Hippocampal formation (tissue), 2 donors: ENCODE data around the gene ENTPD5.
"Not testable (repeated sequence)": the region's sequence is repeated elsewhere in the genome, so short reads cannot be mapped to it uniquely, and the experiment has no call there.

Experiments
- DNase-seq, 2 donors: peaks; one replicate each; lab custom pipeline; 2025; lab: John Stamatoyannopoulos, UW

ENTPD5 gene

GRCh38 chr14:74005664-74006063 lies 13.4 kb downstream of the ENTPD5 start:
- DNase-seq = not testable (repeated sequence)

- DNase-seq = no peak
These were observed 20.4 kb downstream of the ENTPD5 start for GRCh38 chr14:73998726-73999125.

GRCh38 chr14:73997944-73998447 lies 21.1 kb downstream of the ENTPD5 start:
- no peak for DNase-seq

GRCh38 chr14:73997108-73997943 lies 21.8 kb downstream of the ENTPD5 start:
- no peak for DNase-seq

GRCh38 chr14:73996731-73997107 lies 22.4 kb downstream of the ENTPD5 start:
- DNase-seq = no peak

GRCh38 chr14:73995977-73996378 lies 23.1 kb downstream of the ENTPD5 start:
- no peak for DNase-seq

GRCh38 chr14:73994926-73995325 lies 24.2 kb downstream of the ENTPD5 start:
- DNase-seq = not testable (repeated sequence)

GRCh38 chr14:73991092-73991491 lies 28.0 kb downstream of the ENTPD5 start:
- DNase-seq = no peak

GRCh38 chr14:73988656-73989055 lies 30.4 kb downstream of the ENTPD5 start:
- not testable (repeated sequence) for DNase-seq

GRCh38 chr14:73988065-73988464 lies 31.0 kb downstream of the ENTPD5 start:
- DNase-seq = no peak

GRCh38 chr14:73977896-73978295 lies 41.2 kb downstream of the ENTPD5 start:
- no peak for DNase-seq

GRCh38 chr14:73976125-73976524 lies 43.0 kb downstream of the ENTPD5 start:
- no peak for DNase-seq

GRCh38 chr14:73973497-73973896 lies 45.6 kb downstream of the ENTPD5 start:
- no peak for DNase-seq

GRCh38 chr14:73968885-73969284 lies 50.2 kb downstream of the ENTPD5 start:
- DNase-seq = no peak

GRCh38 chr14:73965216-73965615 lies 53.9 kb downstream of the ENTPD5 start:
- no peak for DNase-seq

- DNase-seq = no peak
These were observed 57.9 kb downstream of the ENTPD5 start for GRCh38 chr14:73961192-73961591.

- DNase-seq = no peak
These were observed 60.5 kb downstream of the ENTPD5 start for GRCh38 chr14:73958591-73958990.

GRCh38 chr14:73955674-73956073 lies 63.4 kb downstream of the ENTPD5 start:
- DNase-seq = no peak

GRCh38 chr14:73953731-73954130 lies 65.4 kb downstream of the ENTPD5 start:
- no peak for DNase-seq

- DNase-seq = peak; percentile 95 to 96
These were observed 69.0 kb downstream of the ENTPD5 start, which contains the start of the genes COQ6 and FAM161B for GRCh38 chr14:73949752-73950734. Gene COQ6, plus strand, starts transcription at chr14:73950302. Its CDS starts 31 bp downstream, at chr14:73950333. Gene FAM161B, minus strand, starts transcription at chr14:73950094. Its CDS starts 68 bp downstream, at chr14:73950026.

- no peak for DNase-seq
These were observed 73.9 kb downstream of the ENTPD5 start for GRCh38 chr14:73945159-73945670.
